ENCODE measurements around the gene PI4KA.

DNA sequence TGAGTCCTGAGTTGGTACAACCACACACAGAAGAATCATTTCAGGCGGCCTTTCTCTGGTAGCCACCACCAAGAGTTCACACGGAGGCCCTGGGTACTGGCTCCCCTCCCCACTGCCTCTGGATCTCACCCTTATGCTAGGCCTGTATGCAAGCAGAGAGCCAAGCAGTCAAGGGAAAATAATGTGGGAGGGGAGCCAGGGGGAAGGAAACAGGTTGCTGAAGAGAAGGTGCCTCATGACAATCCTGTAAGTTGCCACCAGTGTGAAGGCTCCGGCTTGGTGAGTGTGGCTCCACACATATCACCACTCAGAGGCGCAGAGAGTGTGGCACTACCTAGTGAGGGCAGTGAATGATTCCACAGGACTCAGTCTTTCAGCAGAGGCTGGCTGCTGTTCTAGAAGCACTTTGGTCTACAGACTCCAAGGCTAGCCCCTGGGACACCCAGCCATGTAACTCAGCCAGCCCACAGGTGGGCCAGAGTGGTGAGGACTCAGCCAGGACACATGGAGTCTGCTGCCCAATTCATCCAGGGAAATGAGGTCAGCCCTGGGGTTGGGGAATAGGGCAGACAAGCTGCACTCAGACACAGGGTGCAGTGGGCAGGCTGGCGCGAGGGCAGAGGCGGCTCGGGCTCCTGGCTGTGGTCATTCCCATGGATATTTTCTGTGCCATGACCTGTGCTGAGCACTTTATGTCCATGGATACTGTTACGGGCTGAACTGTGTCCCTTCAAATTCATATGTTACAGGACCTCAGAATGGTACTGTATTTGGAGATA lies 133.7 kb downstream of the PI4KA start:
- TF ChIP-seq, protein P1, sequence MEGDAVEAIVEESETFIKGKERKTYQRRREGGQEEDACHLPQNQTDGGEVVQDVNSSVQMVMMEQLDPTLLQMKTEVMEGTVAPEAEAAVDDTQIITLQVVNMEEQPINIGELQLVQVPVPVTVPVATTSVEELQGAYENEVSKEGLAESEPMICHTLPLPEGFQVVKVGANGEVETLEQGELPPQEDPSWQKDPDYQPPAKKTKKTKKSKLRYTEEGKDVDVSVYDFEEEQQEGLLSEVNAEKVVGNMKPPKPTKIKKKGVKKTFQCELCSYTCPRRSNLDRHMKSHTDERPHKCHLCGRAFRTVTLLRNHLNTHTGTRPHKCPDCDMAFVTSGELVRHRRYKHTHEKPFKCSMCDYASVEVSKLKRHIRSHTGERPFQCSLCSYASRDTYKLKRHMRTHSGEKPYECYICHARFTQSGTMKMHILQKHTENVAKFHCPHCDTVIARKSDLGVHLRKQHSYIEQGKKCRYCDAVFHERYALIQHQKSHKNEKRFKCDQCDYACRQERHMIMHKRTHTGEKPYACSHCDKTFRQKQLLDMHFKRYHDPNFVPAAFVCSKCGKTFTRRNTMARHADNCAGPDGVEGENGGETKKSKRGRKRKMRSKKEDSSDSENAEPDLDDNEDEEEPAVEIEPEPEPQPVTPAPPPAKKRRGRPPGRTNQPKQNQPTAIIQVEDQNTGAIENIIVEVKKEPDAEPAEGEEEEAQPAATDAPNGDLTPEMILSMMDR (IDR thresholded peaks at IDR 0.05; ENCODE audit: insufficient read depth, low read length), result no peak
- TF ChIP-seq, protein P2, sequence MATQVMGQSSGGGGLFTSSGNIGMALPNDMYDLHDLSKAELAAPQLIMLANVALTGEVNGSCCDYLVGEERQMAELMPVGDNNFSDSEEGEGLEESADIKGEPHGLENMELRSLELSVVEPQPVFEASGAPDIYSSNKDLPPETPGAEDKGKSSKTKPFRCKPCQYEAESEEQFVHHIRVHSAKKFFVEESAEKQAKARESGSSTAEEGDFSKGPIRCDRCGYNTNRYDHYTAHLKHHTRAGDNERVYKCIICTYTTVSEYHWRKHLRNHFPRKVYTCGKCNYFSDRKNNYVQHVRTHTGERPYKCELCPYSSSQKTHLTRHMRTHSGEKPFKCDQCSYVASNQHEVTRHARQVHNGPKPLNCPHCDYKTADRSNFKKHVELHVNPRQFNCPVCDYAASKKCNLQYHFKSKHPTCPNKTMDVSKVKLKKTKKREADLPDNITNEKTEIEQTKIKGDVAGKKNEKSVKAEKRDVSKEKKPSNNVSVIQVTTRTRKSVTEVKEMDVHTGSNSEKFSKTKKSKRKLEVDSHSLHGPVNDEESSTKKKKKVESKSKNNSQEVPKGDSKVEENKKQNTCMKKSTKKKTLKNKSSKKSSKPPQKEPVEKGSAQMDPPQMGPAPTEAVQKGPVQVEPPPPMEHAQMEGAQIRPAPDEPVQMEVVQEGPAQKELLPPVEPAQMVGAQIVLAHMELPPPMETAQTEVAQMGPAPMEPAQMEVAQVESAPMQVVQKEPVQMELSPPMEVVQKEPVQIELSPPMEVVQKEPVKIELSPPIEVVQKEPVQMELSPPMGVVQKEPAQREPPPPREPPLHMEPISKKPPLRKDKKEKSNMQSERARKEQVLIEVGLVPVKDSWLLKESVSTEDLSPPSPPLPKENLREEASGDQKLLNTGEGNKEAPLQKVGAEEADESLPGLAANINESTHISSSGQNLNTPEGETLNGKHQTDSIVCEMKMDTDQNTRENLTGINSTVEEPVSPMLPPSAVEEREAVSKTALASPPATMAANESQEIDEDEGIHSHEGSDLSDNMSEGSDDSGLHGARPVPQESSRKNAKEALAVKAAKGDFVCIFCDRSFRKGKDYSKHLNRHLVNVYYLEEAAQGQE (IDR thresholded peaks at IDR 0.05; ENCODE audit: insufficient replicate concordance, low read depth), result no peak

Data from HL-60 (cell line).